ENCODE data around the gene ADGRV1. TPM values are rescaled to one million over a fixed set of nuclear protein-coding genes. Genes with fewer than 3 reads are reported as not detected.

The ADGRV1 gene
- total RNA-seq, 2 donors from 2014 or later: 1.4 TPM; not detected in 1

- Histone ChIP-seq H3K27ac (no peak overlapping the region), H3K36me3 (no peaks in the 10 kb centered on the region), H3K4me3 (peak overlapping the region; percentile 85), H3K9me3 (no peaks in the 10 kb centered on the region), H3K4me1 (ENCODE audit: control insufficient read depth in 1 of 2, low read depth in 2 of 2) (peaks cover 17 to 26% of the 10 kb centered on the region in 2 donors), H3K27me3 (replicated peaks; ENCODE audit: insufficient read depth) (no peaks in the 10 kb centered on the region)
- no peak for TF ChIP-seq CTCF (IDR thresholded peaks at IDR 0.05)
- DNase-seq (ENCODE audit: low spot score) (no peak), ATAC-seq (ENCODE audit: insufficient number of reproducible peaks, low FRiP score, low read depth) (no peak)
Measured at GRCh38 chr5:90530736-90531487, 27.7 kb upstream of the ADGRV1 start.

GRCh38 chr5:90533794-90534193 lies 24.8 kb upstream of the ADGRV1 start:
- no peak overlapping the region for H3K27ac ChIP-seq
- no peaks in the 10 kb centered on the region for H3K27me3 ChIP-seq (replicated peaks; ENCODE audit: insufficient read depth)
- H3K9me3 ChIP-seq: no peaks in the 10 kb centered on the region
- peaks cover 4 to 7% of the 10 kb centered on the region in 2 donors for H3K4me1 ChIP-seq (ENCODE audit: control insufficient read depth in 1 of 2, low read depth in 2 of 2)
- ATAC-seq (ENCODE audit: insufficient number of reproducible peaks, low FRiP score, low read depth): no peak
- DNase-seq (ENCODE audit: low spot score): no peak
- no peaks in the 10 kb centered on the region for H3K36me3 ChIP-seq
- no peak for TF ChIP-seq CTCF (IDR thresholded peaks at IDR 0.05)
- H3K4me3 ChIP-seq: no peak overlapping the region

- Histone ChIP-seq H3K27me3 (replicated peaks; ENCODE audit: insufficient read depth) (no peaks in the 10 kb centered on the region), H3K4me3 (no peak overlapping the region), H3K4me1 (ENCODE audit: control insufficient read depth in 1 of 2, low read depth in 2 of 2) (peaks cover 4 to 7% of the 10 kb centered on the region in 2 donors), H3K27ac (no peak overlapping the region), H3K36me3 (no peaks in the 10 kb centered on the region), H3K9me3 (no peaks in the 10 kb centered on the region)
- DNase-seq (ENCODE audit: low spot score) (no peak), ATAC-seq (ENCODE audit: insufficient number of reproducible peaks, low FRiP score, low read depth) (no peak)
- no peak for TF ChIP-seq CTCF (IDR thresholded peaks at IDR 0.05)
Measured at GRCh38 chr5:90534922-90535321, 23.7 kb upstream of the ADGRV1 start.

GRCh38 chr5:90542827-90543519 lies 15.6 kb upstream of the ADGRV1 start:
- Histone ChIP-seq H3K9me3 (no peaks in the 10 kb centered on the region), H3K27me3 (replicated peaks; ENCODE audit: insufficient read depth) (no peaks in the 10 kb centered on the region), H3K27ac (no peak overlapping the region), H3K36me3 (no peaks in the 10 kb centered on the region), H3K4me1 (ENCODE audit: control insufficient read depth in 1 of 2, low read depth in 2 of 2) (no peaks in the 10 kb centered on the region), H3K4me3 (no peak overlapping the region)
- DNase-seq (ENCODE audit: low spot score): no peak
- no peak for TF ChIP-seq CTCF (IDR thresholded peaks at IDR 0.05)
- no peak for ATAC-seq (ENCODE audit: insufficient number of reproducible peaks, low FRiP score, low read depth)

GRCh38 chr5:90545511-90545910 lies 13.1 kb upstream of the ADGRV1 start:
- Histone ChIP-seq H3K4me3 (no peak overlapping the region), H3K4me1 (ENCODE audit: control insufficient read depth in 1 of 2, low read depth in 2 of 2) (no peaks in the 10 kb centered on the region), H3K27me3 (replicated peaks; ENCODE audit: insufficient read depth) (no peaks in the 10 kb centered on the region), H3K36me3 (no peaks in the 10 kb centered on the region), H3K27ac (no peak overlapping the region), H3K9me3 (no peaks in the 10 kb centered on the region)
- ATAC-seq (ENCODE audit: insufficient number of reproducible peaks, low FRiP score, low read depth) (no peak), DNase-seq (ENCODE audit: low spot score) (no peak)
- TF ChIP-seq CTCF (IDR thresholded peaks at IDR 0.05): no peak
